ENCODE data around the gene ITSN2.

The ITSN2 gene

DNA sequence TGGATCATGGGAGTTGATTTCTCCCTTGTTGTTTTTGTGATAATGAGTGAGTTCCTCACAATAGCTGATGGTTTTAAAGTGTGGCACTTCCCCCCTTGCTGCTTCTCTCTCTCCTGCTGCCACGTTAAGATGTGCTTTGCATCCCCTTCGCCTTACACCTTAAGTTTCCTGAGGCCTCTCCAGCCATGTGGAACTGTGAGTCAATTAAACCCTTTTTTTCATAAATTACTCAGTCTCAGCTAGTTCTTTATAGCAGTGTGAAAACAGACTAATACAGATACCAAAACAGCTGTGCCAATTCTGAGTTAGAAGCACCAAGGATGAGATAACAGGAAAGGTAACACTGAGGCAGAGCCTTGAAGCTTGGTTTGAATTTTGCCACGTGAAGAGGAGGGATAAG is 44.7 kb downstream of the ITSN2 start:
- TF ChIP-seq, protein P1, sequence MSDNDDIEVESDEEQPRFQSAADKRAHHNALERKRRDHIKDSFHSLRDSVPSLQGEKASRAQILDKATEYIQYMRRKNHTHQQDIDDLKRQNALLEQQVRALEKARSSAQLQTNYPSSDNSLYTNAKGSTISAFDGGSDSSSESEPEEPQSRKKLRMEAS (IDR thresholded peaks at IDR 0.05; ENCODE audit: low read depth, low read length) = no peak
- TF ChIP-seq POLR2A (IDR thresholded peaks at IDR 0.05; ENCODE audit: extremely low read depth, insufficient read length) = no peak
- TF ChIP-seq, protein P2, sequence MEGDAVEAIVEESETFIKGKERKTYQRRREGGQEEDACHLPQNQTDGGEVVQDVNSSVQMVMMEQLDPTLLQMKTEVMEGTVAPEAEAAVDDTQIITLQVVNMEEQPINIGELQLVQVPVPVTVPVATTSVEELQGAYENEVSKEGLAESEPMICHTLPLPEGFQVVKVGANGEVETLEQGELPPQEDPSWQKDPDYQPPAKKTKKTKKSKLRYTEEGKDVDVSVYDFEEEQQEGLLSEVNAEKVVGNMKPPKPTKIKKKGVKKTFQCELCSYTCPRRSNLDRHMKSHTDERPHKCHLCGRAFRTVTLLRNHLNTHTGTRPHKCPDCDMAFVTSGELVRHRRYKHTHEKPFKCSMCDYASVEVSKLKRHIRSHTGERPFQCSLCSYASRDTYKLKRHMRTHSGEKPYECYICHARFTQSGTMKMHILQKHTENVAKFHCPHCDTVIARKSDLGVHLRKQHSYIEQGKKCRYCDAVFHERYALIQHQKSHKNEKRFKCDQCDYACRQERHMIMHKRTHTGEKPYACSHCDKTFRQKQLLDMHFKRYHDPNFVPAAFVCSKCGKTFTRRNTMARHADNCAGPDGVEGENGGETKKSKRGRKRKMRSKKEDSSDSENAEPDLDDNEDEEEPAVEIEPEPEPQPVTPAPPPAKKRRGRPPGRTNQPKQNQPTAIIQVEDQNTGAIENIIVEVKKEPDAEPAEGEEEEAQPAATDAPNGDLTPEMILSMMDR (IDR thresholded peaks at IDR 0.05; ENCODE audit: low read depth, low read length) = no peak
- no peak overlapping the region for H3K4me3 ChIP-seq (ENCODE audit: low read depth, low read length)
- DNase-seq (ENCODE audit: low read depth) = no peak

DNA sequence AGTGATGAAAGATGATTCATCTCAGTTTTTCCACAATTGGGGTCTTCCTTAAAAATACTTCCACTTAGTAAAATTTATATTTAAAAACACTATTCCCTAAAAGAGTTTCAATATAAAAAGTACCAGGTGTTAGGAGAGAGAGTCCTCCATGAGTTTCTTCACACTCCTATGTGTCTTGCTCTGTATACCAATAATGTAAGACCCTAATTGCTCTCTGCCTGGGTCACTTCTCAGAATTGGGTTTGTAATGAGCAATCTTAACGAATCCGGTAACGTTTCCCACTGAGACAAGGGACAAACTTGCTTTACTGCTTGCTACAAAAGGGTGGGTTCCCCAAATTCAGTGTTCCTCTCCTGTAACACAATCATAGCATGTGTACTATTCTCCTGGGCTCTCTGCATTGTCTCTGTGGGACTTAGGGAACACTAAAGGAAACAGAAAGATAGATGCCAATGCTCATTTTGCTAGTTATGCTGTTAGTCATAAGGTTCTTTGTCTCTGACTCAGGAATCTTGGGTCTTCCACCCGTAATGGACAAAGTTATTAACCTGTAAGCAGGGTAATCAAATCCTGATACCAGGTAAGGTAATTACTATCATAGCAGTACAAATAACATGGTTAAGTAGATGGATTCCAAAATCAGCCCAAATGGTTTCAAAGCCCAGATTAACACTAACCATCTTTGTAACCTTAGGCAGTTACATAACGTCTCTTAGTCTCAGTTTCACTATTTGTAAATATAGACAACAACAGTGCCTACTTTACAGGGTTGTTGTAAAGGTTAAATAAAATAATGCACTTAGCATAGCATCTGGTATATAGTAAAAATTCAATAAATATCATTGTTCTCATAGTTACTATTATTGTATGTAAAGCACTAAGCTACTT is 46.3 kb downstream of the ITSN2 start:
- DNase-seq (ENCODE audit: low read depth) = no peak
- no peak overlapping the region for H3K4me3 ChIP-seq (ENCODE audit: low read depth, low read length)
- TF ChIP-seq, protein P1 (IDR thresholded peaks at IDR 0.05; ENCODE audit: low read depth, low read length) = no peak
- TF ChIP-seq MYC (IDR thresholded peaks at IDR 0.05; ENCODE audit: low read depth, low read length) = no peak
- no peak for TF ChIP-seq POLR2A (IDR thresholded peaks at IDR 0.05; ENCODE audit: extremely low read depth, insufficient read length)
- TF ChIP-seq, protein P2 (IDR thresholded peaks at IDR 0.05; ENCODE audit: low read depth, low read length) = no peak

DNA sequence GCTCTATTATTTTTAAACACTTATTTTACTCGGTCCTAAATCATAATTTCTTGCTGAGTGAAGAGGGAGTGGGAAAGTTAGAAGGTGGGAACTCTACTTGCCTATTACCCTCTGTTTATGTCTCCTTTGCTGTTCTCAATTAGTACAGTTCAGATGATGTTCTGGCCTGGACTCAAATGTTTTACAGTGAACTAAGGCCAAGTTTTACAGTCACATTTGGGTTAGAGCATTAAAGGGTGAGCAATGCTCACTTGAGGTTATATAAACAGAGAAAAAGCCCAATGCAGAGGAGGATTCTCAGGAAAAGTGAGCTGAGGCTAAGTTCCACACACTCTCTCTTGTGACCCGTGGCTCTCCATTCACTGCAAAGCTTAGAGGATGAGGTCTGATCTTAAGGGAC is 52.4 kb downstream of the ITSN2 start:
- TF ChIP-seq, protein P1 (IDR thresholded peaks at IDR 0.05; ENCODE audit: low read depth, low read length) = no peak
- TF ChIP-seq MYC (IDR thresholded peaks at IDR 0.05; ENCODE audit: low read depth, low read length) (no peak), POLR2A (IDR thresholded peaks at IDR 0.05; ENCODE audit: extremely low read depth, insufficient read length) (no peak)
- TF ChIP-seq, protein P2 (IDR thresholded peaks at IDR 0.05; ENCODE audit: low read depth, low read length) = no peak
- DNase-seq (ENCODE audit: low read depth) = no peak
- no peak overlapping the region for H3K4me3 ChIP-seq (ENCODE audit: low read depth, low read length)

DNA sequence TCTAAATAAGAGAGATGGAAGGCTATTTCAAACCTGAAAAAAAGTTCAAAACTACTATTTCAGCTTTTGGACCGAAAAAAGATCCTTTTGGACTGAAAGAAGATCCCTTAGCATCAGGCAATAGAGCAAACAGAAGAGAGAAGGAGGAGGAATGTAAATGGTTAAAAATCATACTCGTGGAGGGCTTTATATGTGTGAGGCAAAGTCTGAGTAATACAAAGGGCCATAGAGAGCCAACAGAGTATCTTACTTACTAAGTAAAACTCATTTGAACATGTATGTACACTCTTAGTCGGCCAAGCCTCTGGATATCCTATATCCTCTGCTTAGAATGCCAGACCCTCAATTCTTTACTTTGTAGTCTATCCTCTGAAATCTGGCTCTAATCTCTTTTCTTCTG is 55.7 kb downstream of the ITSN2 start:
- TF ChIP-seq POLR2A (IDR thresholded peaks at IDR 0.05; ENCODE audit: extremely low read depth, insufficient read length) (no peak), MYC (IDR thresholded peaks at IDR 0.05; ENCODE audit: low read depth, low read length) (no peak)
- TF ChIP-seq, protein P1 (IDR thresholded peaks at IDR 0.05; ENCODE audit: low read depth, low read length) = no peak
- TF ChIP-seq, protein P2 (IDR thresholded peaks at IDR 0.05; ENCODE audit: low read depth, low read length) = no peak
- no peak overlapping the region for H3K4me3 ChIP-seq (ENCODE audit: low read depth, low read length)
- no peak for DNase-seq (ENCODE audit: low read depth)

DNA sequence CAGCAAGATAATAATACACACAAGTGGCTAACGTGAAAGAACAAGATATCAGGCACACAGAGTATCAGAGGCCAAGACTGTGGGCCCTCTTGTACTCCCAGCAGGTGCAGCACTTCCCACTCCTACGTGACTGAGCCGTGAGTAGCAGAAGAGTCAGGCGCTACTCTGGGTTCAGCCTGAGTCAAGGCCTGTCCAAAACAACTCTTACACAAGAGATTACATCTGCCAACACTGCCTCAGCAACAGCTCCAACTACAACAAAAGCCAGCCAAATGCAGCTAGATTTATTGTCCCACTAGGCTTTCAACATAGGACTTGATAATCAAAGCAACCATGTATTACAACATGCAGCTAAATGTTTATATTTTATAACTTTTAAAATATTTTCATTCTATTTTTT is 56.2 kb downstream of the ITSN2 start:
- DNase-seq (ENCODE audit: low read depth) = peak; percentile 16
- no peak overlapping the region for H3K4me3 ChIP-seq (ENCODE audit: low read depth, low read length)
- TF ChIP-seq, protein P1 (IDR thresholded peaks at IDR 0.05; ENCODE audit: low read depth, low read length) = no peak
- TF ChIP-seq POLR2A (IDR thresholded peaks at IDR 0.05; ENCODE audit: extremely low read depth, insufficient read length) (no peak), MYC (IDR thresholded peaks at IDR 0.05; ENCODE audit: low read depth, low read length) (no peak)
- TF ChIP-seq, protein P2 (IDR thresholded peaks at IDR 0.05; ENCODE audit: low read depth, low read length) = no peak

All from NB4 (cell line).